ENCODE measurements around the gene ASAP2. TPM values are rescaled to one million over a fixed set of nuclear protein-coding genes. Genes with fewer than 3 reads are reported as not detected.
"Not testable (repeated sequence)": the region's sequence is repeated elsewhere in the genome, so short reads cannot be mapped to it uniquely, and the experiment has no call there.

ASAP2 gene
- total and polyA plus RNA-seq, 8 donors = 21.1 to 41.8 (median 35.1) TPM

DNA sequence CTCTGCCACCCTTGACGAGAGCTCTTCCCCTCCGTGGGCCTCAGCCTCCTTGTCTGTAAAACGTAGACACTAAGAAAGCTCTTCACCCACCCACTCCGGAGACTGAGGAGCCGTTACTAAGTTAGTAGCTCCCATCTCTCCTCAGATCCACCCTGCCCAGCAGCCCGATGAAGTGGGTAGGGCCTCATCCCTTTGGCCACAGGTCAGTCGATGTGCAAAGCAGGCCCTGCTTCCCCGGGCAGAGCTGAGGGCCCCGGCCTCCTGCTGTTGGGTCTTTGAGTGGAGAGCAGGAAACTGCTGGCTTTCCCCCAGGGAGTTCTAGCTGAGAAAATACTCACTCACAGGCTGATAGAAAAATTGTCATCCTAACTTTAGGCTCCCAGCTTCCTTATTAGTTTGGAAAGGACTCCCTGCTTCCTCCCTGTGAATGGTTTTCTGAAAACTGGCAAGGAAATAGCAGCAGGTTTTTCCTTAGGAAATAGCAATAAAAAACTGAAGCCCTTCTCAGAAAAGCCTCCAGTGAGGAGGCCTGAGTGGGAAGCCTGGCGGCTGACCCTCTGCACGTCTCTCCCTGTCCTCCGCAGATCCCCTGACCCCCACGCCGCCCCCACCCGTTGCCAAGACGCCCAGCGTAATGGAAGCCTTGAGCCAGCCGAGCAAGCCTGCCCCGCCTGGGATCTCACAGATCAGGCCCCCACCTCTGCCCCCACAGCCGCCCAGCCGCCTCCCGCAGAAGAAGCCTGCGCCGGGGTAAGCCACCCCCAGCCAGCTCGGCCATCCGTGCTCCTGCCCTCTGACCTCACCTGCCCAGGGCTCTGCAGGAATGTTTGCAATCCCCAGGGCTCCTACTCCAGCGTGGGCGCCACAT lies 186.5 kb downstream of the ASAP2 start:
- no peaks in the 10 kb centered on the region for H3K9me3 ChIP-seq
- ATAC-seq = no peak
- no peaks in the 10 kb centered on the region for H3K27me3 ChIP-seq
- no peak overlapping the region for H3K27ac ChIP-seq
- no peak for DNase-seq
- no peak overlapping the region for H3K4me3 ChIP-seq
- peaks cover 0 to 25% of the 10 kb centered on the region in 2 donors for H3K36me3 ChIP-seq
- TF ChIP-seq, protein P1, sequence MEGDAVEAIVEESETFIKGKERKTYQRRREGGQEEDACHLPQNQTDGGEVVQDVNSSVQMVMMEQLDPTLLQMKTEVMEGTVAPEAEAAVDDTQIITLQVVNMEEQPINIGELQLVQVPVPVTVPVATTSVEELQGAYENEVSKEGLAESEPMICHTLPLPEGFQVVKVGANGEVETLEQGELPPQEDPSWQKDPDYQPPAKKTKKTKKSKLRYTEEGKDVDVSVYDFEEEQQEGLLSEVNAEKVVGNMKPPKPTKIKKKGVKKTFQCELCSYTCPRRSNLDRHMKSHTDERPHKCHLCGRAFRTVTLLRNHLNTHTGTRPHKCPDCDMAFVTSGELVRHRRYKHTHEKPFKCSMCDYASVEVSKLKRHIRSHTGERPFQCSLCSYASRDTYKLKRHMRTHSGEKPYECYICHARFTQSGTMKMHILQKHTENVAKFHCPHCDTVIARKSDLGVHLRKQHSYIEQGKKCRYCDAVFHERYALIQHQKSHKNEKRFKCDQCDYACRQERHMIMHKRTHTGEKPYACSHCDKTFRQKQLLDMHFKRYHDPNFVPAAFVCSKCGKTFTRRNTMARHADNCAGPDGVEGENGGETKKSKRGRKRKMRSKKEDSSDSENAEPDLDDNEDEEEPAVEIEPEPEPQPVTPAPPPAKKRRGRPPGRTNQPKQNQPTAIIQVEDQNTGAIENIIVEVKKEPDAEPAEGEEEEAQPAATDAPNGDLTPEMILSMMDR (IDR thresholded peaks at IDR 0.05) = no peak
- H3K4me1 ChIP-seq = no peaks in the 10 kb centered on the region
- intact Hi-C loops (cut with DNase I) = no loop called here

DNA sequence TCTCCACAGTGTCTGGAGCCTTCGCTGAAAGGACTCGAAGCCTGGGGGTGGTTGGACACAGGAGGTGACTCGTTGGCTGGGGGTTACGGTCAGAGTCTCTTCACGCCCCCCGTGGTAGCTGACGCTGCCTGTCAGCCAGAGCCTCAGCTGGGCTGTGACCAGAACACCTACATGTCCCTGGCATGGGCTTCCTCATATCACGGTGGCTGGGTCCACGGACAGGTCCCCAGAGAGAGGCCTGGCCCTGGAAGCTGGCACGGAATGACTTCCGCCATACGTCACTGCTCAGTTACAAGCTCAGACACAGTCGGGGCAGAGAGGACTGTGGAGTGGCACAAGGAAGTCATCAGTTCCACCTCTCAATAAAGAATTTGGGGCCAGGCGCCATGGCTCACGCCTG lies 188.2 kb downstream of the ASAP2 start:
- Histone ChIP-seq H3K4me3 (no peak overlapping the region), H3K4me1 (no peaks in the 10 kb centered on the region), H3K27ac (no peak overlapping the region), H3K36me3 (peaks cover 0 to 16% of the 10 kb centered on the region in 2 donors), H3K9me3 (no peaks in the 10 kb centered on the region), H3K27me3 (no peaks in the 10 kb centered on the region)
- ATAC-seq = no peak
- TF ChIP-seq, protein P1 (IDR thresholded peaks at IDR 0.05) = no peak
- intact Hi-C loops (cut with DNase I) = no loop called here
- DNase-seq = no peak

DNA sequence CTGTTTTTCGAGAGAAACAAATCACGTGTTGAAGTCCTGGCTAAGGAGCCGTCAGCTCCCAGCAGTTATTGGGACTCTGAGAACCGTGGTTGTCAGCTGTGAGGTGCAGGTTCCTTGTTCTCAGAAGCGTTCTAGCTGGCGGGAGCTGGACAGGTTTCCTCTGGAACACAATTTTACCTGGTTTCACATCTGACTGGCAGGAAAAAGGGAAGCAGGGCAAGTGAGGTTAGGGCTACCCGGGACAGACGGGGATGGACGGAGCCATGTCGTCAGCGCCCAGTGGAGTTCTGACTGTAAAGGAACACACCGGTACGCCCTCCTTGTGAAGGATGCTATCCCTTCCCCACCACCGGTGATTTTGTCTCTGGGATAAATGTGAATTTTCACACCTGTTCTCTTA lies 190.6 kb downstream of the ASAP2 start:
- Histone ChIP-seq H3K4me3 (no peak overlapping the region), H3K27me3 (no peaks in the 10 kb centered on the region), H3K27ac (no peak overlapping the region), H3K9me3 (no peaks in the 10 kb centered on the region), H3K4me1 (no peaks in the 10 kb centered on the region), H3K36me3 (peaks cover 0 to 25% of the 10 kb centered on the region in 2 donors)
- intact Hi-C loops (cut with DNase I) = no loop called here
- TF ChIP-seq, protein P1 (IDR thresholded peaks at IDR 0.05) = no peak
- ATAC-seq (no peak), DNase-seq (no peak)

DNA sequence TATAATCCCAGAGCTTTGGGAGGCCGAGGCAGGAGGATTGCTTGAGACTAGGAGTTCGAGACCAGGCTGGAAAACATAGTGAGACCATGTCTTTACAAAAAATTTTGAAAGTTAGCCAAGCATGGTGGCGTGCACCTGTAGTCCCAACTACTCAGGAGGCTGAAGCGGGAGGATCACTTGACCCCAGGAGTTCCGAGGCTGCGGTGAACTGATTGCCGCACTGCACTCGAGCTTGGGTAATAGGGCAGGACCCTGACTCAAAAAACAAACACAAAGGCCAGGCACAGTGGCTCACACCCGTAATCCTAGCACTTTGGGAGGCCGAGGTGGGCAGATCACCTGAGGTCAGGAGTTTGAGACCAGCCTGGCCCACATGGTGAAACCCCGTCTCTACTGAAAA lies 191.6 kb downstream of the ASAP2 start:
- H3K9me3 ChIP-seq; H3K4me1 ChIP-seq; DNase-seq; H3K27me3 ChIP-seq; H3K4me3 ChIP-seq; ATAC-seq; intact Hi-C loops (cut with DNase I): not testable (repeated sequence)
- peaks cover 0 to 32% of the 10 kb centered on the region in 2 donors for H3K36me3 ChIP-seq
- peak overlapping the region in 1 of 2 donors; percentile 13 for H3K27ac ChIP-seq

DNA sequence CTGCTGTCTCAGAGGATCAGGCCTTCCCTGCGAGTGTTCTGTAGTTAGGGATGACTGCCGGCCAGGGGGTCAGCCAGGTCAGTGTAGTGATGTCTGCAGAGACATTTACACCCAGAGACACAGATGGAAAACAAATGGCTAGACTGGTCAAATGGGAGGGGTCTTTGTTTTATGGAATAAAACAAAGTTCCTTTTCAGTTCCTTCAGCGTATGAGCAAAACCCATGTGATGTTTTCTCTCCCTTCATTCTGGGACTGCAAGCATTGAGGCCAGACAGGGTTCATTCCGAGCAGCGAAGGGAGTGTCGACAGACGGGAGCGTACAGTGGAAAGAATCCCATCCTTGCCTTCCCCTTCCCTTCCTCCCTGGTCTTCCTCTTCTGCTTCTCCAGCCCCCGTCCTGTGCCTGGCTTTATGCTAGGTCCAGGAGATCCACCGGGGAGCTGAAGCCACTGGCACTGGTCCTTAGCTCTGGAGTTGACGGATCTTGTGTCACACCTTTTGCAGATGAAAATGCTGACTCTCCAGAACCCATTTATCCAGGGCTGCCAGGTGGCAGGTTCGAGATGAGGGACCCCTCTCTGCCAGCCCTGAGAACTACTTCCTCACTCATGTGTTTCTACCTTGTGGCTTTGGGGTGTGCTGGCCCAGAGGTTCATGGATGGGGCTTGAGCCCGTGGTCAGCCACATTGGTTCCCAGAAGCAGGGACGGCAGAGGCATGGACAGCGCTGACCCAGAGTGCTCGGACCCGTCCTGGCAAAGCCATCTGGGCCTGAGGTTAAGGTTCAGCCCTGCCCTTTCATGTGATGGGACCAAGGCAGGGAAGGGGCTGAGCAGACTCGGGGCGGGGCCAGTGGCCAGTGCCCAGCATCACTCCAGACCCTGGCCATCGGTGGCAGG lies 192.5 kb downstream of the ASAP2 start:
- H3K27me3 ChIP-seq = no peaks in the 10 kb centered on the region
- peaks cover 0 to 32% of the 10 kb centered on the region in 2 donors for H3K36me3 ChIP-seq
- intact Hi-C loops (cut with DNase I) = no loop called here
- TF ChIP-seq, protein P1 (IDR thresholded peaks at IDR 0.05) = no peak
- H3K27ac ChIP-seq = peak overlapping the region in 1 of 2 donors; percentile 13
- peak; percentile 67 for ATAC-seq
- H3K4me3 ChIP-seq = no peak overlapping the region
- no peaks in the 10 kb centered on the region for H3K4me1 ChIP-seq
- no peaks in the 10 kb centered on the region for H3K9me3 ChIP-seq
- no peak for DNase-seq

All from left lung (tissue), 10 donors.